Glutamatergic neuron (in vitro differentiated cells): ENCODE data around the gene BACH2. TPM values are rescaled to one million over a fixed set of nuclear protein-coding genes. Genes with fewer than 3 reads are reported as not detected.

Experiments
- DNase-seq: peaks from one replicate; pipeline ENCODE4 v3.0.0; 2022
- H3K27ac Mint-ChIP-seq: one replicate; pipeline ENCODE4 v1.8.0; 2020; ENCODE audit warnings: mild to moderate bottlenecking, mixed read lengths, inconsistent platforms; ENCODE audit not compliant: unreplicated experiment
- H3K27me3 Mint-ChIP-seq: one replicate; pipeline ENCODE4 v1.8.0; 2020; ENCODE audit warnings: mild to moderate bottlenecking, moderate library complexity, mixed read lengths, inconsistent platforms; ENCODE audit not compliant: unreplicated experiment
- H3K36me3 Mint-ChIP-seq: one replicate; pipeline ENCODE4 v1.8.0; 2020; ENCODE audit warnings: mild to moderate bottlenecking, mixed read lengths, inconsistent platforms; ENCODE audit not compliant: unreplicated experiment
- H3K4me1 Mint-ChIP-seq: one replicate; pipeline ENCODE4 v1.8.0; 2020; ENCODE audit warnings: mild to moderate bottlenecking, low read depth, mixed read lengths, inconsistent platforms; ENCODE audit not compliant: unreplicated experiment
- H3K4me3 Mint-ChIP-seq: one replicate; pipeline ENCODE4 v1.8.0; 2020; ENCODE audit warnings: mild to moderate bottlenecking, mixed read lengths, inconsistent platforms; ENCODE audit not compliant: unreplicated experiment
- H3K9me3 Mint-ChIP-seq: one replicate; pipeline ENCODE4 v1.8.0; 2020; ENCODE audit warnings: mild to moderate bottlenecking, moderate library complexity, mixed read lengths, inconsistent platforms; ENCODE audit not compliant: unreplicated experiment
- CTCF ChIP-seq: fragments of 200-600 bp; sonication (generic); IDR thresholded peaks from one replicate; pipeline ENCODE4 v1.5.0; 2021; ENCODE audit not compliant: partially characterized antibody, unreplicated experiment
- total RNA-seq: library from RNA; stranded (reverse); fragmentation: NEBNext Ultra II Directional; extraction: Animal tissue kit (Norgen Biotek cat#: 25700); gene quantifications from one replicate; pipeline ENCODE4 v1.2.1, GENCODE V29; 2021; ENCODE audit not compliant: unreplicated experiment

Gene BACH2
- total RNA-seq, 1 donor from 2014 or later = 96.4 TPM

GRCh38 chr6:90261801-90262200, 34.8 kb downstream of the BACH2 start:
- no peak for DNase-seq
- Mint-ChIP-seq H3K9me3 (peaks cover 1% of the 10 kb centered on the region), H3K4me3 (no peak overlapping the region), H3K27ac (no peak overlapping the region), H3K36me3 (peaks cover 6% of the 10 kb centered on the region), H3K27me3 (peaks cover 2% of the 10 kb centered on the region), H3K4me1 (peaks cover 9% of the 10 kb centered on the region)
- no peak for TF ChIP-seq CTCF

- TF ChIP-seq CTCF = no peak
- no peak overlapping the region for H3K27ac Mint-ChIP-seq
- no peak overlapping the region for H3K4me3 Mint-ChIP-seq
- peaks cover under 1% of the 10 kb centered on the region for H3K4me1 Mint-ChIP-seq
- H3K36me3 Mint-ChIP-seq = peaks cover 2% of the 10 kb centered on the region
- no peak for DNase-seq
- H3K9me3 Mint-ChIP-seq = peaks cover 1% of the 10 kb centered on the region
- H3K27me3 Mint-ChIP-seq = no peaks in the 10 kb centered on the region
These were observed 39.2 kb downstream of the BACH2 start for GRCh38 chr6:90257486-90257738.

GRCh38 chr6:90256698-90257485, 39.8 kb downstream of the BACH2 start:
- DNase-seq = no peak
- H3K27me3 Mint-ChIP-seq = no peaks in the 10 kb centered on the region
- H3K4me3 Mint-ChIP-seq = no peak overlapping the region
- no peaks in the 10 kb centered on the region for H3K36me3 Mint-ChIP-seq
- H3K4me1 Mint-ChIP-seq = peaks cover 1% of the 10 kb centered on the region
- no peak for TF ChIP-seq CTCF
- peaks cover 1% of the 10 kb centered on the region for H3K9me3 Mint-ChIP-seq
- no peak overlapping the region for H3K27ac Mint-ChIP-seq

- no peak overlapping the region for H3K4me3 Mint-ChIP-seq
- H3K36me3 Mint-ChIP-seq = no peaks in the 10 kb centered on the region
- no peaks in the 10 kb centered on the region for H3K9me3 Mint-ChIP-seq
- no peak for DNase-seq
- H3K27ac Mint-ChIP-seq = no peak overlapping the region
- TF ChIP-seq CTCF = no peak
- no peaks in the 10 kb centered on the region for H3K27me3 Mint-ChIP-seq
- H3K4me1 Mint-ChIP-seq = peaks cover 1% of the 10 kb centered on the region
These were observed 43.0 kb downstream of the BACH2 start for GRCh38 chr6:90253631-90254030.

GRCh38 chr6:90251295-90251992, 45.2 kb downstream of the BACH2 start:
- TF ChIP-seq CTCF = no peak
- no peak overlapping the region for H3K4me3 Mint-ChIP-seq
- peaks cover 1% of the 10 kb centered on the region for H3K4me1 Mint-ChIP-seq
- H3K27me3 Mint-ChIP-seq = no peaks in the 10 kb centered on the region
- no peak overlapping the region for H3K27ac Mint-ChIP-seq
- no peak for DNase-seq
- H3K36me3 Mint-ChIP-seq = peaks cover 5% of the 10 kb centered on the region
- H3K9me3 Mint-ChIP-seq = no peaks in the 10 kb centered on the region
